Uterus (tissue), 2 donors: Measurements from ENCODE around the gene PNPO.

Experiments used
- CTCF ChIP-seq, 4 experiments: fragments of 200-600 bp in 2 of 4; fragments of 450-650 bp in 2 of 4; sonication (generic) in 2 of 4; IDR thresholded peaks; one replicate each; pipeline ENCODE4 v1.5.1; 2016 to 2019; ENCODE audit warnings: antibody characterized with exemption in 4 of 4, mild to moderate bottlenecking in 2 of 4, moderate library complexity in 1 of 4
- POLR2A ChIP-seq, 2 donors: fragments of 450-650 bp; IDR thresholded peaks; one replicate each; pipeline ENCODE4 v1.6.1; 2016; ENCODE audit warnings: antibody characterized with exemption in 2 of 2, mild to moderate bottlenecking in 1 of 2, moderate library complexity in 1 of 2

GRCh38 chr17:47973541-47973940 is 32.2 kb downstream of the PNPO start:
- TF ChIP-seq CTCF (IDR thresholded peaks at IDR 0.05) (no peak), POLR2A (IDR thresholded peaks at IDR 0.05) (no peak)
